IgD-negative memory B cell (primary cell): ENCODE data around the gene ZDHHC9. TPM values are rescaled to one million over a fixed set of nuclear protein-coding genes. Genes with fewer than 3 reads are reported as not detected.

Source experiments
- polyA plus RNA-seq: library from polyadenylated mRNA; unstranded; fragments of 300-500 nt; fragmentation: Illumina TruSeq; gene quantifications from one replicate; pipeline ENCODE4 v1.2.3, GENCODE V29; 2021

Gene ZDHHC9
- polyA plus RNA-seq, 1 donor from 2014 or later = 4.8 TPM

Other genes starting within 250 kb of the ZDHHC9 start
- not detected for gene APLN, start 188.9 kb downstream of the ZDHHC9 start, polyA plus RNA-seq
- gene XPNPEP2, start 104.9 kb downstream of the ZDHHC9 start, polyA plus RNA-seq = 0.26 TPM
- 203 TPM for gene SASH3, start 63.9 kb downstream of the ZDHHC9 start, polyA plus RNA-seq
- 15.9 TPM for gene UTP14A, start 62.3 kb upstream of the ZDHHC9 start, polyA plus RNA-seq
- gene BCORL1, start 138.7 kb upstream of the ZDHHC9 start, polyA plus RNA-seq = 3.2 TPM